K562 (cell line): ENCODE measurements around the gene KCNJ11. TPM values are rescaled to one million over a fixed set of nuclear protein-coding genes. Genes with fewer than 3 reads are reported as not detected.

Experiments
- ATAC-seq: fragments of 200-7000 bp; cut with Tn5 transposase; 3 replicates; pipeline ENCODE4 v1.9.1; 2020; ENCODE audit warnings: moderate library complexity
- BruUV-seq: library from RNA; stranded (reverse); fragments of 400-500 nt; replicated peaks from 2 replicates; lab custom pipeline; 2021; lab: Mats Ljungman, UMichigan
- CTCF ChIA-PET: fragments of 300-600 bp; formaldehyde crosslinking; extraction: SDS; loops from one replicate; lab custom pipeline; 2021; ENCODE audit warnings: low intra/inter-chr PET ratio; lab: Yijun Ruan, JAX
- POLR2A ChIA-PET: fragments of 300-600, 350-650 bp; sonication (Branson Sonifier 250); formaldehyde crosslinking; extraction: SDS; loops from one replicate; lab custom pipeline; 2021; ENCODE audit warnings: antibody characterized with exemption, inconsistent platforms; lab: Yijun Ruan, JAX
- DNase-seq, 4 experiments: peaks; one replicate each; pipeline versions ENCODE4 v3.0.0 to v3.0.0-alpha.2; 2011 to 2018; ENCODE audit warnings: low spot score in 3 of 4, mixed read lengths in 3 of 4; ENCODE audit errors: extremely low read depth in 1 of 4
- FAIRE-seq: peaks from 2 replicates; lab custom pipeline; 2011; peaks lifted over from hg19 to GRCh38; lab: Jason Lieb, UNC
- H2AFZ ChIP-seq: 2 replicates; pipeline ENCODE4 v1.6.0; 2011; ENCODE audit warnings: low read depth, low read length, control low read depth, inconsistent platforms
- H3K27ac ChIP-seq: fragments of 200-600 bp; 3 replicates; pipeline ENCODE4 v1.8.0; 2011; ENCODE audit warnings: low read depth, mild to moderate bottlenecking, control low read depth, inconsistent platforms, low read length, moderate library complexity, mixed read lengths; ENCODE audit errors: extremely low read depth
- H3K27me3 ChIP-seq, 2 experiments: fragments of 300-600 bp in 1 of 2; 2 replicates in 1 of 2; 3 replicates in 1 of 2; pipeline versions ENCODE4 v1.6.0 to v1.8.0; 2011; ENCODE audit warnings: inconsistent platforms in 2 of 2, low read length in 2 of 2, mild to moderate bottlenecking in 1 of 2, mixed read lengths in 1 of 2, moderate library complexity in 1 of 2; ENCODE audit not compliant: control insufficient read depth in 2 of 2, insufficient read depth in 2 of 2
- H3K36me3 ChIP-seq: fragments of 300-600 bp; 3 replicates; pipeline ENCODE4 v1.8.0; 2011; ENCODE audit warnings: mild to moderate bottlenecking, low read length, inconsistent platforms; ENCODE audit not compliant: control insufficient read depth, insufficient read depth
- H3K4me1 ChIP-seq, 2 experiments: fragments of 200-600 bp in 1 of 2; replicated peaks in 1 of 2; 2 replicates in 1 of 2; 3 replicates in 1 of 2; pipeline versions ENCODE4 v1.5.1 to v1.8.0; 2011; ENCODE audit warnings: inconsistent platforms in 2 of 2, low read length in 2 of 2, mild to moderate bottlenecking in 1 of 2, mixed read lengths in 1 of 2, moderate library complexity in 1 of 2; ENCODE audit not compliant: control insufficient read depth in 2 of 2, insufficient read depth in 2 of 2
- H3K4me2 ChIP-seq: 2 replicates; pipeline ENCODE4 v1.6.1; 2011; ENCODE audit warnings: low read length, control low read depth, inconsistent platforms, mixed read lengths; ENCODE audit not compliant: insufficient read depth
- H3K4me3 ChIP-seq: fragments of 200-600 bp; sonication (generic), shearing (Covaris generic); 2 replicates; pipeline ENCODE4 v1.5.1; 2016; ENCODE audit warnings: control low read depth, inconsistent platforms
- H3K79me2 ChIP-seq: fragments of 200-600 bp; 3 replicates; pipeline ENCODE4 v1.8.0; 2011; ENCODE audit warnings: low read length, inconsistent platforms; ENCODE audit not compliant: control insufficient read depth, insufficient read depth
- H3K9ac ChIP-seq, 2 experiments: 2 replicates each; pipeline versions ENCODE4 v1.6.0 to v1.6.1; 2011; ENCODE audit warnings: low read depth in 2 of 2, low read length in 2 of 2, control low read depth in 1 of 2, inconsistent platforms in 1 of 2, mild to moderate bottlenecking in 1 of 2, mixed read lengths in 1 of 2; ENCODE audit not compliant: insufficient read depth in 1 of 2
- H3K9me1 ChIP-seq: one replicate; pipeline ENCODE4 v1.6.0; 2011; ENCODE audit warnings: inconsistent platforms, mild to moderate bottlenecking, low read length, moderate library complexity; ENCODE audit not compliant: control insufficient read depth, insufficient read depth
- H3K9me3 ChIP-seq: replicated peaks from 2 replicates; pipeline ENCODE4 v1.5.1; 2011; ENCODE audit warnings: low read depth, low read length, inconsistent platforms; ENCODE audit not compliant: control insufficient read depth, insufficient read depth
- H4K20me1 ChIP-seq: replicated peaks from 2 replicates; pipeline ENCODE4 v1.6.1; 2011; ENCODE audit warnings: low read length, inconsistent platforms, mixed read lengths; ENCODE audit not compliant: control insufficient read depth, insufficient read depth
- BRCA1 ChIP-seq, 2 experiments: fragments of 450-650 bp in 1 of 2; sonication (generic) in 1 of 2; formaldehyde crosslinking in 1 of 2; IDR thresholded peaks; 2 replicates each; pipeline versions ENCODE4 v1.5.0 to v1.6.1; 2017 to 2020; ENCODE audit warnings: mild to moderate bottlenecking in 1 of 2, missing genetic modification reagents in 1 of 2
- BRF1 ChIP-seq: IDR thresholded peaks from 3 replicates; pipeline ENCODE4 v1.6.1; 2011; ENCODE audit warnings: borderline replicate concordance, mild to moderate bottlenecking; ENCODE audit not compliant: insufficient read length; ENCODE audit errors: extremely low read depth
- CREB1 ChIP-seq, 2 experiments: sonication (generic) in 1 of 2; formaldehyde crosslinking in 1 of 2; IDR thresholded peaks; 2 replicates each; pipeline versions ENCODE4 v1.6.1 to v1.8.0; 2012 to 2022; ENCODE audit warnings: inconsistent platforms in 1 of 2, mild to moderate bottlenecking in 1 of 2, missing genetic modification reagents in 1 of 2, moderate library complexity in 1 of 2
- MBD1 ChIP-seq: fragments of 250-450 bp; sonication (Bioruptor Pico); IDR thresholded peaks from 2 replicates; pipeline ENCODE4 v1.8.0; 2022; ENCODE audit warnings: inconsistent platforms
- POLR3A ChIP-seq: IDR thresholded peaks from 2 replicates; pipeline ENCODE4 v1.6.1; 2011; ENCODE audit warnings: borderline replicate concordance, mild to moderate bottlenecking, moderate library complexity; ENCODE audit not compliant: insufficient read length, insufficient read depth; ENCODE audit errors: extremely low read depth
- PTRF ChIP-seq: fragments of 450-650 bp; IDR thresholded peaks from 2 replicates; pipeline ENCODE4 v1.6.1; 2016; ENCODE audit warnings: mild to moderate bottlenecking, missing genetic modification characterization, missing compliant biosample characterization
- SRSF7 ChIP-seq: fragments of 200-400 bp; formaldehyde crosslinking; optimal IDR thresholded peaks from 2 replicates; pipeline ENCODE3; 2017; ENCODE audit warnings: mild to moderate bottlenecking, low read depth, low read length
- TOE1 ChIP-seq, 2 experiments: fragments of 450-650 bp in 1 of 2; sonication (generic) in 1 of 2; formaldehyde crosslinking in 1 of 2; IDR thresholded peaks; 2 replicates each; pipeline versions ENCODE4 v1.7.1 to v1.8.0; 2016 to 2022; ENCODE audit warnings: borderline replicate concordance in 2 of 2, mild to moderate bottlenecking in 2 of 2, antibody characterized with exemption in 1 of 2, inconsistent platforms in 1 of 2, low read depth in 1 of 2, missing genetic modification reagents in 1 of 2, moderate library complexity in 1 of 2
- ZNF764 ChIP-seq: fragments of 250-450 bp; sonication (Bioruptor Pico); IDR thresholded peaks from 2 replicates; pipeline ENCODE4 v1.4.0; 2020; ENCODE audit warnings: low read depth, mild to moderate bottlenecking, moderate library complexity
- WGBS: fragments of 100-300 bp; shearing (Covaris generic); methylation state at CpG from one replicate; pipeline ENCODE4 v1.1.6; 2016; ENCODE audit warnings: low coverage, mixed read lengths; ENCODE audit not compliant: insufficient coverage; ENCODE audit errors: missing lambda C conversion rate; 5-methylcytosine and 5-hydroxymethylcytosine counted together
- in situ Hi-C: fragments of 300-500 bp; cut with MboI; formaldehyde crosslinking; loops from 4 replicates; pipeline ENCODE4 v1.15.0; 2018; ENCODE audit warnings: inconsistent platforms, mixed read lengths
- intact Hi-C: fragments of 100-400 bp; cut with micrococcal nuclease; formaldehyde crosslinking; loops from 2 replicates; pipeline ENCODE4 v1.14.2; 2022
- polyA plus RNA-seq, 8 experiments: library from polyadenylated mRNA; depleted of rRNA in 4 of 8; stranded (reverse) in 5 of 8; unstranded in 3 of 8; fragments of >200 nt; fragmentation: Nextera tagmentation in 2 of 8; fragmentation: Illumina TruSeq in 1 of 8; extraction: Ambion mirVana in 2 of 8; extraction: Trizol in 1 of 8; gene quantifications; 2 replicates each; pipeline versions ENCODE4 v1.2.1 to v1.2.3, GENCODE V29; 2011 to 2014; ENCODE audit warnings: inconsistent platforms in 1 of 8, missing spikeins in 1 of 8
- total RNA-seq, 7 experiments: library from RNA; depleted of rRNA in 6 of 7; stranded (reverse); fragments of >200 nt in 6 of 7; fragmentation: Illumina TruSeq in 2 of 7; extraction: Trizol in 2 of 7; gene quantifications; 2 replicates each; pipeline versions ENCODE4 v1.2.1 to v1.2.3, GENCODE V29; 2011 to 2021; ENCODE audit warnings: low replicate concordance in 1 of 7
- TF ChIP-seq, protein P1 (sequence below): fragments of 450-650 bp; IDR thresholded peaks from 2 replicates; pipeline ENCODE4 v1.6.1; 2016; ENCODE audit warnings: missing biosample characterization, missing genetic modification characterization

Gene KCNJ11
- total and polyA plus RNA-seq, 9 of the 15 experiments (the other 6 are each of a cell fraction or from before 2014, with no cell fraction given): 0.54 to 3.7 (median 0.86) TPM; not detected in 2

DNA sequence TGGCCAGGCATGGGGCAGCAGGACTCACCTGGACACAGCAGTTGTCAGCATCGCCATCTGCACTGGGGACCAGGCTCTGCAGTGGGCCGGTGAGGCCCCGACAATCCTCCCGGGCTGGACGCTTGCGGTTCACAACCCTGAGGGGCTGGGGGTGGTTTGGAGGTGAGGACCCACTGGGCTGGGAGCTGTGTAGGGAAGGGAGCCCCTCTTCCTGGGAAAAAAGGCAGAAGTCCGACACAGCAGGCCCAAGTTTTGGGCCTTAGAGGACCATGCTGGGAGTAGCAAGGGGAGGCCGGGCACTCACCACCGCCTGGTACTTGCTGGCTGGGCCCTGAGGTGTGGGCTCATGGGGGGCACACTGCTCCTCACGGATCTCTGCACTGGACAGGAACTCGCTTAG, 39.8 kb upstream of the KCNJ11 start:
- DNase-seq (no peak), ATAC-seq (no peak), FAIRE-seq (no peak)
- no peaks in the 10 kb centered on the region for H3K36me3 ChIP-seq
- H4K20me1 ChIP-seq: 0 out of 2 replicates have a peak, but pooled peaks cover 3% of the 10 kb centered on the region
- no peak overlapping the region for H3K9ac ChIP-seq
- TF ChIP-seq MBD1 (CRISPR knock-in tag): no peak
- no peak for TF ChIP-seq BRCA1 (IDR thresholded peaks at IDR 0.05)
- TF ChIP-seq BRCA1 (CRISPR knock-in tag; IDR thresholded peaks at IDR 0.05): no peak
- TF ChIP-seq CREB1 (IDR thresholded peaks at IDR 0.05): no peak
- TF ChIP-seq CREB1 (CRISPR knock-in tag; IDR thresholded peaks at IDR 0.05): no peak
- TF ChIP-seq PTRF (tag): no peak
- no peak for TF ChIP-seq SRSF7
- no peak for TF ChIP-seq TOE1 (IDR thresholded peaks at IDR 0.05; ENCODE audit: borderline replicate concordance)
- TF ChIP-seq TOE1 (CRISPR knock-in tag; IDR thresholded peaks at IDR 0.05; ENCODE audit: borderline replicate concordance, low read depth): no peak
- TF ChIP-seq ZNF764 (CRISPR knock-in tag): no peak
- TF ChIP-seq, protein P1, sequence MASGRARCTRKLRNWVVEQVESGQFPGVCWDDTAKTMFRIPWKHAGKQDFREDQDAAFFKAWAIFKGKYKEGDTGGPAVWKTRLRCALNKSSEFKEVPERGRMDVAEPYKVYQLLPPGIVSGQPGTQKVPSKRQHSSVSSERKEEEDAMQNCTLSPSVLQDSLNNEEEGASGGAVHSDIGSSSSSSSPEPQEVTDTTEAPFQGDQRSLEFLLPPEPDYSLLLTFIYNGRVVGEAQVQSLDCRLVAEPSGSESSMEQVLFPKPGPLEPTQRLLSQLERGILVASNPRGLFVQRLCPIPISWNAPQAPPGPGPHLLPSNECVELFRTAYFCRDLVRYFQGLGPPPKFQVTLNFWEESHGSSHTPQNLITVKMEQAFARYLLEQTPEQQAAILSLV (tag): no peak
- TF ChIP-seq BRF1: no peak
- TF ChIP-seq POLR3A: no peak
- H3K4me1 ChIP-seq: no peaks in the 10 kb centered on the region
- H3K4me2 ChIP-seq: no peak overlapping the region
- H3K4me3 ChIP-seq: no peak overlapping the region
- intact Hi-C loops (no loop called here), in situ Hi-C loops (no loop called here)
- no peak overlapping the region for H3K27ac ChIP-seq
- POLR2A ChIA-PET: interaction anchor here (0.7 to 1.3 kb wide), 2 partner anchors 12 to 46 kb away, joined by 3 read pairs; no protein-coding TSS in a partner anchor
- H3K79me2 ChIP-seq: no peaks in the 10 kb centered on the region
- H3K9me1 ChIP-seq: no peaks in the 10 kb centered on the region
- H3K9me3 ChIP-seq: no peaks in the 10 kb centered on the region
- BruUV-seq: no TSS peak
- 1% methylated on average over 10 of the region's 11 CpGs for WGBS
- CTCF ChIA-PET: no interaction called here
- peaks cover 17 to 71% of the 10 kb centered on the region in 2 experiments; a peak in 4 of 5 replicates for H3K27me3 ChIP-seq
- no peak overlapping the region for H2AFZ ChIP-seq
